Effector memory CD8-positive, alpha-beta T cell (primary cell): ENCODE data around the gene TMC8.

Experiments
- ATAC-seq: fragments of 150-1000 bp; cut with Tn5 transposase; replicated peaks from 2 replicates; pipeline ENCODE4 v1.10.0; 2021; ENCODE audit warnings: mild to moderate bottlenecking, moderate library complexity
- DNase-seq, 3 experiments: peaks; one replicate each; pipeline ENCODE4 v3.0.0; 2021
- H3K27ac Mint-ChIP-seq, 2 donors: one replicate each; pipeline ENCODE4 v1.8.0; 2022; ENCODE audit warnings: mild to moderate bottlenecking in 2 of 2, mixed read lengths in 2 of 2, moderate library complexity in 2 of 2
- H3K27me3 Mint-ChIP-seq, 2 donors: one replicate each; pipeline ENCODE4 v1.8.0; 2022; ENCODE audit warnings: mixed read lengths in 2 of 2
- H3K36me3 Mint-ChIP-seq: one replicate; pipeline ENCODE4 v1.8.0; 2022; ENCODE audit warnings: mild to moderate bottlenecking, moderate library complexity, mixed read lengths; ENCODE audit not compliant: insufficient read depth
- H3K4me1 Mint-ChIP-seq, 2 donors: one replicate each; pipeline ENCODE4 v1.8.0; 2022; ENCODE audit warnings: low read depth in 2 of 2, mixed read lengths in 2 of 2
- H3K4me3 Mint-ChIP-seq, 2 donors: one replicate each; pipeline ENCODE4 v1.8.0; 2022; ENCODE audit warnings: mild to moderate bottlenecking in 2 of 2, mixed read lengths in 2 of 2, moderate library complexity in 2 of 2
- H3K9me3 Mint-ChIP-seq, 2 donors: one replicate each; pipeline ENCODE4 v1.8.0; 2022; ENCODE audit warnings: mixed read lengths in 2 of 2

Gene TMC8

GRCh38 chr17:78183916-78184315 is 53.3 kb downstream of the TMC8 start:
- H3K9me3 Mint-ChIP-seq = no peaks in the 10 kb centered on the region
- ATAC-seq = no peak
- DNase-seq = no peak
- H3K4me3 Mint-ChIP-seq = no peak overlapping the region
- H3K4me1 Mint-ChIP-seq = peaks cover 16 to 18% of the 10 kb centered on the region in 2 donors
- H3K36me3 Mint-ChIP-seq = peaks cover 3% of the 10 kb centered on the region
- H3K27me3 Mint-ChIP-seq = no peaks in the 10 kb centered on the region
- H3K27ac Mint-ChIP-seq = no peak overlapping the region

GRCh38 chr17:78184351-78184750 is 53.8 kb downstream of the TMC8 start:
- H3K36me3 Mint-ChIP-seq = peaks cover 3% of the 10 kb centered on the region
- H3K4me3 Mint-ChIP-seq = no peak overlapping the region
- no peaks in the 10 kb centered on the region for H3K27me3 Mint-ChIP-seq
- no peaks in the 10 kb centered on the region for H3K9me3 Mint-ChIP-seq
- DNase-seq = no peak
- no peak for ATAC-seq
- H3K27ac Mint-ChIP-seq = no peak overlapping the region
- peaks cover 16 to 18% of the 10 kb centered on the region in 2 donors for H3K4me1 Mint-ChIP-seq

- no peak overlapping the region for H3K4me3 Mint-ChIP-seq
- ATAC-seq (no peak), DNase-seq (no peak)
- H3K27me3 Mint-ChIP-seq = no peaks in the 10 kb centered on the region
- H3K27ac Mint-ChIP-seq = no peak overlapping the region
- H3K36me3 Mint-ChIP-seq = peaks cover 3% of the 10 kb centered on the region
- H3K9me3 Mint-ChIP-seq = no peaks in the 10 kb centered on the region
- H3K4me1 Mint-ChIP-seq = peaks cover 16 to 18% of the 10 kb centered on the region in 2 donors
These were observed 54.3 kb downstream of the TMC8 start for GRCh38 chr17:78184868-78185267.

GRCh38 chr17:78185981-78186691 is 55.6 kb downstream of the TMC8 start:
- H3K9me3 Mint-ChIP-seq = no peaks in the 10 kb centered on the region
- DNase-seq (no peak), ATAC-seq (no peak)
- H3K4me1 Mint-ChIP-seq = peaks cover 9 to 12% of the 10 kb centered on the region in 2 donors
- peak overlapping the region in 1 of 2 donors; percentile 41 for H3K27ac Mint-ChIP-seq
- H3K27me3 Mint-ChIP-seq = no peaks in the 10 kb centered on the region
- H3K36me3 Mint-ChIP-seq = no peaks in the 10 kb centered on the region
- peak overlapping the region; percentile 79 to 85 for H3K4me3 Mint-ChIP-seq

- H3K27me3 Mint-ChIP-seq = no peaks in the 10 kb centered on the region
- H3K4me1 Mint-ChIP-seq = peaks cover 9 to 12% of the 10 kb centered on the region in 2 donors
- H3K9me3 Mint-ChIP-seq = no peaks in the 10 kb centered on the region
- peak within 1 kb of the TSS; percentile 31 to 41 for H3K27ac Mint-ChIP-seq
- H3K36me3 Mint-ChIP-seq = no peaks in the 10 kb centered on the region
- DNase-seq = peak; percentile 71 to 77 (median 77)
- peak within 1 kb of the TSS; percentile 79 to 85 for H3K4me3 Mint-ChIP-seq
- ATAC-seq = peak; percentile 88
These were observed 56.4 kb downstream of the TMC8 start, which contains the start of the genes AFMID and TK1 for GRCh38 chr17:78186692-78187595. TSS of gene AFMID (plus strand) at chr17:78187362. CDS start at chr17:78187371, 9 bp downstream. TSS of gene TK1 (minus strand) at chr17:78187052. CDS start at chr17:78186994, 58 bp downstream.
